ENCODE measurements around the gene CHKA.
"Not testable (repeated sequence)": the region's sequence is repeated elsewhere in the genome, so short reads cannot be mapped to it uniquely, and the experiment has no call there.

Gene CHKA

GRCh38 chr11:68115285-68115684, 5.9 kb downstream of the CHKA start:
- peak; percentile 65 for DNase-seq

DNA sequence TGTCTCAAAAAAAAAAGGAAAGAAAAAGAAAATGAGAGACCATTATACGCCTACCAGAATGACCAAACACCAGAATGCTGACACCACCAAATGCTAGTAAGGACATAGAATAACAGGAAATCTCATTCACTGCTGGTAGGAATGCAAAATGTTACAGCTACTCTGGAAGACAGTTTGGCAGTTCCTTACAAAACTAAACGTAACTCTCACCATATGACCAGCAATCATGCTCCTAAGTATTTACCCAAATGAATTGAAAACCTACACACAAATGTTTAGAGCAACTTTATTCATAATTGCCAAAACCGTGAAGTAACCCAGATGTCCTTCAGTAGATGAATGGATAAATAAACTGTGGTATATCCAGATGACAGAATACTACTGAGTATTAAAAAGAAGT, 7.2 kb downstream of the CHKA start:
- peak; percentile 32 to 40 for DNase-seq

DNA sequence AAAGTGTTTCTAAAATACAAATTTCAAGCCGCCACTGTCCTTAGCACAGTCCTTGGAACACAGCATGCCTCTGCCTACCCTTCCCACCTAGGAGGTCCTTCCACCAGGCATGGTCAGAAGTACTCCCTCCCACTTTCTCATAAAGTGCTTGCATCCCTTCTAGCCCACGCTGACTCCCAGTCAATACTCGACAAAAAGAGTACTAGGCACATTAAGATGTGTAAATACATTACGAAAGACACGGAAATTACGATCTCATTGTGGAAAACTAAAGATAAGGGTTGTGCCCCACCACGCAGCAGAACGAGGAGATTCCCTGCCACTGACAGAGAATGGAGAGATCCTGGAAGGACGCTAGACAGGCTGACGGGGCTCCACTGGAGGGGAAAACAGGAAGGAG, 13.5 kb downstream of the CHKA start:
- no peak for DNase-seq

DNA sequence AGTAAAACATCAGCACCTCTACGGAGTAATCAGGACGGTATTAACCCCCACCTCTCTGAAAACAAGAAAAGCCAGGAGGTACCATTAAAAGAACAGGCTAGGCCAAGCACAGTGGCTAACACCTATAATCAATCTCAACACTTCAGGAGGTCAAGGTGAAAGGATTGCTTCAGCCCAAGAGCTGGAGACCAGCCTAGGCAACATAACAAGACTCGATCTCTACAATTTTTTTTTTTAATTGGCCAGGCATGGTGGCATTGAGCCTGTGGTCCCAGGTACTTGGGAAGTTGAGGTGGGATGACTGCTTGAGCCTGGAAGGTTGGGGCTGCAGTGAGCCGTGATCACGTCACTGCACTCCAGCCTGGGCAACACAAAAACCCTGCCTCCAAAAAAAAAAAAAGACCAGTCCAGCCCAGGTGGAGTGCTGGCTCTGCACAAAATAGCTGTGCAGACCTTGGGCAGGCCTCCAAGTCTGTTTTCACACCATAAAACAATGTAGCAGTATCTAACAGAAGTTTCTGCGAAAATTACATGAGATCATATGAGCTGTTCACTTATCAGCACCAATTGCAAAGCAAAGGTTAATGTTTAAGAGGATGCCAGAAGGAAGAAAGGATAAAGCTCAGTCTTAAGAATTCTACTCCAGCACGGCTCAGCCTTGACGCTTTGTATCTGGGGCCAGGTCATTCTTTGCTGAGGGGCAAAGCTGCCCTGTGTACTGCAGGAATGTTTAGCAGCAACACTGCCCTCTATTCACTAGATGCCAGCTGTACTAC, 14.8 kb downstream of the CHKA start:
- no peak for DNase-seq

DNA sequence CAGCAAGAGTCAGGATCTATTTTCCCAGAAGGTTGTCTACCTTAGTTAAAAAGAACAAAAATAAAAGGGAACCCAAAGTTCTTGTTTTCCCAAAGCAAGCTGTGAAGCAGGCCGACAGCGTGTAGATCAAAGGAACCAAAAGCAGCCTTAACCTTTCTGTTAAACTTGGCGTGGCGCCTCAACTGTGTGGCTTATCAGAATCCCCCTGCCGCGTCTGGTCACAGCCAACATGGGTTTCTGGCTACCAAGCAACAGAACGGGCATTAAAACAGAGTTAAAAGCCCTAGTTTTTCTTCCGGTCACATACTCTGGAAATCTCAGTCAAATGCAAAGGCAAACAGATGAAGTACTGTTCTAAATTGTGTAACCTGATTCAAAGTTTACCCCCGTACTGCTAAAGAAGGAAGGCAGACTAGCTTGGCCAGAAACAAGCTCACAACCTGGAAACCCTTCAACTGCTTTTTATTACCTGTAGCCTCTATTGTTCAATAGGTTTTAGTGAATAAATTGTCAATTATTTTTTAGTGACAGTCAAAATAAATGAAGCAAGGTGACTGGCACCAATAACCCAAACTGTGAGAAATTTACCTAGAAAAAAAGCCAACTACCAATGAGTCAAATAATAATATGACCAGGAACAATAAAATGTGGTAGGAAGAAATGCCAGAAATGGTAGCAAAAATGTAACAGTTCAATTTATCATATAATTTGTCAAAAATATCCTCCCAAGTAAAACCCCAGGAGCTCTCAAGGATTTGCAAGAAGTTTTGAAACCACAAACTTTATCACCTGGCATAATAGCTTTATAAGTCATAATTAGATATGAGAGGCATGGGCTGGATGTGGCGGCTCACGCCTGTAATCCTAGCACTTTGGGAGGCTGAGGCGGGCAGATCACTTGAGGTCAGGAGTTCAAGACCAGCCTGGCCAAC, 21.4 kb downstream of the CHKA start:
- DNase-seq, result no peak

- DNase-seq, result no peak
Observed at GRCh38 chr11:68099057-68099456, 22.1 kb downstream of the CHKA start.

DNA sequence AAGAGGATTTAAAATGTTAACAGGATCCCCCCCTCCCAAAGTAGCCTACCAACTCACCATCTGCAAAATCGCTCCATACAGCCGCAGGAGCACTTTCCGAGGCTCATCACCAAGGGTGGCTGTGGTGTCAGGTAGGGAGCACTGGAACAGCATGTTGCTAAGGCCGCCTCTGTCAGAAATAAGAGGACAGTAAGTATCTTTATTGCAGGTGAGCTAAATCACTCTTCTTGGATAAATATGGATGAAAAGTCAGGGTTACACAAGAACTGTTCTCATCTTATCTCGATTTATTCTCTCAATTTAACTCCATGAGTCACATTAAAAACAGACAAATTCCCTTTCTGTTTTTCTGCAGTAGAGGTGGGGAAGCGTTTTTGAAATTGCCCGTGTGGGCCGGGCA, 24.2 kb downstream of the CHKA start:
- DNase-seq, result no peak

DNA sequence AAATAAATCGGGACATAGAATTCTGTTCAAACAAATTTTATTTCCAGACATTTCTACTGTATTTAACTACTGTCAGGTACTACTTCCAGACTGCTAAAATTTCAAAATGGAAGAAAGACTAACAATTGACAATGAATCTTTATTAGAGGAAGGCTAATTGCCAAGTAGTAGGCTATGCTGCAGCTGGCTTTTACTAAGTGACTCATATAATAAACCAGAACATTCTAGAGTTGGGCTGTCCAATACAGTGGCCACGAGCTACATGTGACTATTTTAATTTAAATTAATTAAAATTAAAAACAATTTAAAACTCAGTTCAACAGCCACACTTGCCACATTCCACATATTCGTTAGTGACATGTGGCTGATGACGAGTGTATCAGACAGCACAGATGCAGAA, 27.6 kb downstream of the CHKA start:
- DNase-seq, result no peak

GRCh38 chr11:68092946-68093345, 28.2 kb downstream of the CHKA start:
- DNase-seq, result not testable (repeated sequence)

GRCh38 chr11:68092411-68092810, 28.8 kb downstream of the CHKA start:
- no peak for DNase-seq

DNA sequence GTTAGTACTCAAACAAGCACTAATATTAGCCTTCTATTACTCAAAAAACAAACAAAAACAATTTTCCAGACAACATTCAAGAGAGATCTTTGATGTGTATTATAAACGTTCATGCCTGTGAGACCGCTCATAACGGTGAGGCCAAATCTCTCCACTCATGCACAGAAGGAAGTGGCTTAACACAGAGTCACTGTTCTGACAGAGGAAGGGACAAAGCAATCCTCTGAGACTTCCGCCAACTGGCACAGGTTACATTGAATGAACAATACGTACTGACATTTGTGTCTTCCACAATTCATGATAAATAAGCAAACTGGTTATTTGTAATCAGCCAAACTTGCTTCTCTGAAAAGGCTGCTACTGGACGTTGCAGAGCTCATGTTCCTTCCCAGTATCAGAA, 30.5 kb downstream of the CHKA start:
- DNase-seq, result peak; percentile 61 to 62

GRCh38 chr11:68090287-68090686, 30.9 kb downstream of the CHKA start:
- DNase-seq, result no peak

- DNase-seq, result no peak
Observed at GRCh38 chr11:68089679-68090078, 31.5 kb downstream of the CHKA start.

- DNase-seq, result no peak
Observed at GRCh38 chr11:68083517-68083916, 37.7 kb downstream of the CHKA start.

DNA sequence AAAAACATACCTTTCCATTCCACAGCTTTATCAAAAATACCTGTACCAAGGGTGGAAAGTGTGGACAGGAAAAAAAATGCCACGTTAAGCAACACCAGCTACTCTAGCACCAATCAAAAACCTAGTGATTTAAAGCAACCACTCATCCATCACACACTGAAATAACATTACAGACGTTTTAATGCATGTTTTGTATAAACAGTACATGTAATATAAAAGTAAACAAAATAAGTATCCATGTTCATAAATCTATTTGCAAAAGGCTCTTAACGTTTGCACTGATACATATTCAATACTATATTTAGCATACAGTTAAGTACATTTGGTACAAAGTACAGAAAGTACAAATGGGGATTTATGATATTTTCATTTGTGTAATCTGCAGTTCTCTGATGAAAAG, 38.7 kb downstream of the CHKA start:
- DNase-seq, result no peak

DNA sequence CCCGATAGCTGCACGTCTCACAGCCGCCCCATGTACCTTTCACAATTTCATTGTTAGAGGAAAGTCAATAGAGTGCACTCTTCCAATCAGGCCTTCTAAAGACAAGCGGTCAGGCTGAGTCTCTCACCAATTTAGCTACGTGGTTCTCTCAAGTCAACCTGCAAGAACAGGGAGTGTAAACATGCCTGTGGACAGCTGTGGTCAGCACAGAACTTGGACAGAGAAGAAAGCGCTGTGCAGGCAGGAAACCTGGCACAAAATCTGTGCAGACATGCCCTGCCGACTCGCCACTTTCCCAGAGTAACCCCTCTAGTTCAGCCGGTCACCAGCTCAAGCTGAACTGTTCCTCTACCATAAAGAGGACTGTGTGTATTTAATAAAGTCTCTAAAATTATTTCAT, 39.5 kb downstream of the CHKA start:
- no peak for DNase-seq

DNA sequence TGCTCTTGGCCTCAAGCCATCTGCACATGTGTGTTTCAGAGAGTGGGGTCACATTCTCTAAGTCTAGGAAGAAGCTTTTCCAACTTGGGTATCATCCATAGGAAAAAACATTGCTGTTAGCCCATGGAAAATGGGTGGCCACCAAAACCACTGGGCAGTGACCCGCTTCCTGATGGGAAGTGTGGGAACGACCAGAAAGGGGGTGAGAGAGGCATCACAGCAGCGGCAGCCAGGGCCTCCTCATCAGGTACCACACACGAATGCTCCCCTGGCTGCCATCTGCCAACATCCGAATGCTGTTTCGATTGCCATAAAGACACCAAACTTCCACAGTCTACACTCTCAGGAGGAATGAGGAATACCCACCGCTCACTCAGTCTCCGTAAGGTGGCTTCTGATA, 40.3 kb downstream of the CHKA start:
- DNase-seq, result no peak

DNA sequence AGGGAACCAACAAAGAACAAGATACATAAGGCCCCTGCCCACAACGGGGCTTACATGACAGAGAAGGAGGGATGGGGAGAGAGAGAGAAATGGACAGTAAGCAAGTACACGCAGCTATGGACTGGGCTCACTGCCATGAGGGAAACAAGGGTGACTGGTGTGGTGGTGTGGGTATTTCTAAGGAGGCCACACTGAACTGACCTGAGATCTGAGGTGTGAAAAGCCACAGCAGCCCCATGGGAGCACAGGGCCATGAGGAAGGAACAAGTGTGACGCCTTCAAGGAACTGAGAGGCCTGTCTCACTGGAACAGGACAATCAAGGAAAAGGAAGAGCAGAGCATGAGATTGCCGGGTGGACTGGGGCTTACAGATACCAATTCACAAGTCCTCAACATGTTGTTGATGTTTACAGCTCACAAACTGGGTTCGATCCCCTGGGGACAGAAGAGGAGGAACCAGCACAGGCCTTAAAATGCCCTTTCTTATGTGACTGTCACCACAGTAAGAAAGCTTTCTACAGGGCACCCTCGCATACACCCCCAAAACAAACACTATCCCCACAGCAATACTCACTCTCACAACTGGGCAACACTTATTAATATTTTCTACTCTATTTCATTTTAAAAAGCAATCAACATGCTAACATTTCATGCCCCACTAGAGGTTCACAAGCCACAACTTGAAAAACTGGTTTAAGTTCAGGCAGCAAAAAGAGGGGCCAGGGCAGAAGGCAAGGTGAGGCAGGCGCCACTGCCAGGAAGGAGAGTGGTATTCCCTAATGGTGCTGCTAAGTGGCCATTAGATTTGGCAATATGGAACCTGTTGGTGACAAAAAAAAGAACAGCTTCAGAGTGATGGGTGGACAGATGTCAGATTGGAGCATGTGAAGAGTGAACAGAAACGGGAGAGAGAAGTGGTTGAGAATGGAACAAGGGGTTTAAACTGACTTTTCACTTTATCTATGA, 43.3 kb downstream of the CHKA start:
- DNase-seq, result no peak

GRCh38 chr11:68076371-68077042, 44.7 kb downstream of the CHKA start:
- DNase-seq, result no peak

- DNase-seq, result no peak
Observed at GRCh38 chr11:68074584-68075352, 46.4 kb downstream of the CHKA start.
